Neuronal stem cell (in vitro differentiated cells): Measurements from ENCODE around the gene CYP4A11. TPM values are rescaled to one million over a fixed set of nuclear protein-coding genes. Genes with fewer than 3 reads are reported as not detected.
"Not testable (repeated sequence)": the region's sequence is repeated elsewhere in the genome, so short reads cannot be mapped to it uniquely, and the experiment has no call there.

ENCODE experiments used
- DNase-seq: peaks from one replicate; pipeline ENCODE4 v3.0.0-alpha.2; 2013; ENCODE audit warnings: low spot score
- H2AFZ ChIP-seq: one replicate; pipeline ENCODE4 v1.6.1; 2013; ENCODE audit warnings: mild to moderate bottlenecking, low read length, inconsistent platforms
- H2AK5ac ChIP-seq: 2 replicates; pipeline ENCODE4 v1.6.1; 2013; ENCODE audit warnings: low read depth, mild to moderate bottlenecking, inconsistent platforms, low read length, moderate library complexity, mixed read lengths
- H2BK120ac ChIP-seq: 2 replicates; pipeline ENCODE4 v1.6.1; 2013; ENCODE audit warnings: low read depth, mild to moderate bottlenecking, inconsistent platforms, low read length, moderate library complexity, mixed read lengths
- H2BK12ac ChIP-seq: one replicate; pipeline ENCODE4 v1.6.1; 2013; ENCODE audit warnings: low read length, inconsistent platforms
- H2BK15ac ChIP-seq: 2 replicates; pipeline ENCODE4 v1.6.1; 2013; ENCODE audit warnings: mild to moderate bottlenecking, low read length, inconsistent platforms, mixed read lengths
- H2BK5ac ChIP-seq: one replicate; pipeline ENCODE4 v1.6.1; 2013; ENCODE audit warnings: inconsistent platforms, mild to moderate bottlenecking, low read length, moderate library complexity
- H3K14ac ChIP-seq: one replicate; pipeline ENCODE4 v1.6.1; 2013; ENCODE audit warnings: low read length, inconsistent platforms
- H3K18ac ChIP-seq: 2 replicates; pipeline ENCODE4 v1.6.1; 2013; ENCODE audit warnings: low read length, inconsistent platforms
- H3K23ac ChIP-seq: 2 replicates; pipeline ENCODE4 v1.6.1; 2013; ENCODE audit warnings: low read depth, mild to moderate bottlenecking, mixed read lengths, low read length, inconsistent platforms; ENCODE audit not compliant: poor library complexity
- H3K27ac ChIP-seq: replicated peaks from 3 replicates; pipeline ENCODE4 v1.5.1; 2013; ENCODE audit warnings: low read length, inconsistent platforms
- H3K27me3 ChIP-seq, 3 experiments: 2 replicates each; pipeline ENCODE4 v1.6.1; 2013; ENCODE audit warnings: low read length in 3 of 3, mild to moderate bottlenecking in 2 of 3, inconsistent platforms in 1 of 3, low read depth in 1 of 3, mixed read lengths in 1 of 3, moderate library complexity in 1 of 3; ENCODE audit not compliant: control insufficient read depth in 3 of 3, insufficient read depth in 3 of 3
- H3K36me3 ChIP-seq, 2 donors: replicated peaks in 1 of 2; 2 replicates each; pipeline ENCODE4 v1.6.1; 2013; ENCODE audit warnings: low read length in 2 of 2; ENCODE audit not compliant: control insufficient read depth in 2 of 2, insufficient read depth in 2 of 2
- H3K4ac ChIP-seq: 2 replicates; pipeline ENCODE4 v1.6.1; 2013; ENCODE audit warnings: inconsistent platforms, mild to moderate bottlenecking, low read length, moderate library complexity
- H3K4me1 ChIP-seq, 2 donors: 1 replicate in 1 of 2; 2 replicates in 1 of 2; pipeline ENCODE4 v1.6.1; 2013; ENCODE audit warnings: low read length in 2 of 2, low read depth in 1 of 2; ENCODE audit not compliant: control insufficient read depth in 2 of 2, insufficient read depth in 1 of 2
- H3K4me2 ChIP-seq: one replicate; pipeline ENCODE4 v1.6.1; 2013; ENCODE audit warnings: mild to moderate bottlenecking, low read length, inconsistent platforms; ENCODE audit not compliant: insufficient read depth, poor library complexity, severe bottlenecking
- H3K4me3 ChIP-seq, 2 donors: 2 replicates each; pipeline ENCODE4 v1.5.1; 2013; ENCODE audit warnings: low read length in 2 of 2, mild to moderate bottlenecking in 2 of 2, inconsistent platforms in 1 of 2, moderate library complexity in 1 of 2
- H3K79me1 ChIP-seq: one replicate; pipeline ENCODE4 v1.6.1; 2013; ENCODE audit warnings: low read depth, mild to moderate bottlenecking, inconsistent platforms, low read length, moderate library complexity
- H3K9ac ChIP-seq: one replicate; pipeline ENCODE4 v1.6.1; 2013; ENCODE audit warnings: mild to moderate bottlenecking, low read depth, low read length, inconsistent platforms; ENCODE audit not compliant: poor library complexity
- H3K9me3 ChIP-seq, 2 donors: replicated peaks in 1 of 2; 2 replicates each; pipeline versions ENCODE3 to v1.6.1; 2013; ENCODE audit warnings: low read length in 2 of 2, mild to moderate bottlenecking in 2 of 2, inconsistent platforms in 1 of 2, low read depth in 1 of 2, mixed read lengths in 1 of 2, moderate library complexity in 1 of 2; ENCODE audit not compliant: control insufficient read depth in 2 of 2, insufficient read depth in 1 of 2
- H4K8ac ChIP-seq: one replicate; pipeline ENCODE4 v1.6.1; 2013; ENCODE audit warnings: low read depth, mild to moderate bottlenecking, inconsistent platforms, low read length, moderate library complexity
- H4K91ac ChIP-seq: one replicate; pipeline ENCODE4 v1.6.1; 2013; ENCODE audit warnings: low read length, low read depth, mild to moderate bottlenecking, inconsistent platforms; ENCODE audit not compliant: poor library complexity
- WGBS, 2 donors: extraction: QIAGEN DNeasy Blood & Tissue Kit; methylation state at CpG; one replicate each; pipeline ENCODE4 v1.1.7; 2013; ENCODE audit warnings: missing lambda C conversion rate in 2 of 2, mixed read lengths in 1 of 2; ENCODE audit not compliant: insufficient read length in 2 of 2, insufficient replicate concordance in 1 of 2; ENCODE audit errors: extremely low coverage in 2 of 2; 5-methylcytosine and 5-hydroxymethylcytosine counted together
- polyA plus RNA-seq, 2 experiments: library from polyadenylated mRNA; stranded (reverse); fragments of 200-250 nt; gene quantifications; one replicate each; pipeline ENCODE4 v1.2.3, GENCODE V29; 2013

The CYP4A11 gene
- not detected for polyA plus RNA-seq (2013, experiment 1 of 2)
- not detected for polyA plus RNA-seq (2013, experiment 2 of 2)

DNA sequence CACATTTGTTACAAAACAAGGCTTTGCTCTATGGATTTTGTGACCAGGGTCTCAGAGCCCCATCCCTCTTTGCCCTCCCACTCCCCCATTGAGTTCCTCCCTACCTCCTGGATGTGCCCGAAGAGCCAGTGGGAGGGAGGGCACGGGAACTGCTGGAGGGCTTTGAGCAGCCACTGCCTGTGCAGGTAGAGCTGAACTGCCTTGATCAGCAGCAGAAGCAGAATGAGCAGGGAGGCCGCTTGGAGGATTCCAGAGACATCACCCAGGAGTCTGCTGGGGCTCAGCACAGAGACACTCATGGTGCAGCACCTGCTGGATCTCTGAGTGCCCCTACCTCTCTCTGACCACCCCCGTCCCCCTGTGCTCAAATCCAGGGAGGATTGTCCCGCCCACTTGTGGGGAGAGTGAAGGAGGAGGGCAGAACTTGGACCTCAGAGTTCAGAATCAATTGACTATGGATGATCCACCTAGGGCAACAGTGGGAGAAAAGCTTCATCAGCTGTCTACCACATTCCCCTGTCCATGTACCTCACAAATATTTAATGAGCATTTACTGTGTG, at the start of gene CYP4A11:
TSS of gene CYP4A11 (minus strand) at position 342 of the 560 bp plus-strand sequence. CDS start at position 299, 43 bp downstream.
- Histone ChIP-seq H2BK12ac (peak within 1 kb of the TSS; percentile 49), H4K8ac (no peak within 1 kb of the TSS), H3K27ac (no peak within 1 kb of the TSS), H3K4me3 (peak within 1 kb of the TSS in 1 of 2 donors; percentile 40), H2AK5ac (no peak within 1 kb of the TSS), H3K23ac (no peak within 1 kb of the TSS), H2AFZ (no peak within 1 kb of the TSS), H2BK5ac (no peak within 1 kb of the TSS), H3K4me2 (no peak within 1 kb of the TSS), H3K4ac (no peak within 1 kb of the TSS), H3K9ac (no peak within 1 kb of the TSS), H3K9me3 (no peaks in the 10 kb centered on the region), H3K79me1 (no peaks in the 10 kb centered on the region), H3K27me3 (no peaks in the 10 kb centered on the region), H3K4me1 (no peaks in the 10 kb centered on the region), H3K36me3 (no peaks in the 10 kb centered on the region), H4K91ac (no peak within 1 kb of the TSS), H3K14ac (no peak within 1 kb of the TSS), H2BK15ac (no peak within 1 kb of the TSS), H2BK120ac (no peak within 1 kb of the TSS), H3K18ac (no peak within 1 kb of the TSS)
- WGBS, 2 donors: no CpG with 5 or more reads among the region's 5 CpGs
- no peak for DNase-seq

DNA sequence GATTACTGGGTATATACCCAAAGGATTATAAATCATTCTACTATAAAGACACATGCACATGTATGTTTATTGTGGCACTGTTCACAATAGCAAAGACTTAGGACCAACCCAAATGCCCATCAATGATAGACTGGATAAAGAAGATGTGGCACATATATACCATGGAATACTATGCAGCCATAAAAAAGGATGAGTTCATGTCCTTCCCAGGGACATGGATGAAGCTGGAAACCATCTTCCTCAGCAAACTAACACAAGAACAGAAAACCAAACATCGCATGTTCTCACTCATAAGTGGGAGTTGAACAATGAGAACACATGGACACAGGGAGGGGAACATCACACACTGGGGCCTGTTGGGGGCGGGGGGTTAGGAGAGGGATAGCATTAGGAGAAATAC, 49.3 kb upstream of the CYP4A11 start:
- DNase-seq, H3K18ac ChIP-seq, H4K91ac ChIP-seq, H3K9ac ChIP-seq, H2BK12ac ChIP-seq, H3K14ac ChIP-seq, H3K79me1 ChIP-seq, H3K27me3 ChIP-seq, H2BK5ac ChIP-seq, H2AFZ ChIP-seq, H3K4me3 ChIP-seq, H3K9me3 ChIP-seq, H2BK15ac ChIP-seq, H2BK120ac ChIP-seq, H3K4me2 ChIP-seq, H3K23ac ChIP-seq, H3K36me3 ChIP-seq, H3K4ac ChIP-seq, H3K4me1 ChIP-seq, H2AK5ac ChIP-seq, H3K27ac ChIP-seq, H4K8ac ChIP-seq: not testable (repeated sequence)
- no CpG with 5 or more reads among the region's 2 CpGs for WGBS, 2 donors

DNA sequence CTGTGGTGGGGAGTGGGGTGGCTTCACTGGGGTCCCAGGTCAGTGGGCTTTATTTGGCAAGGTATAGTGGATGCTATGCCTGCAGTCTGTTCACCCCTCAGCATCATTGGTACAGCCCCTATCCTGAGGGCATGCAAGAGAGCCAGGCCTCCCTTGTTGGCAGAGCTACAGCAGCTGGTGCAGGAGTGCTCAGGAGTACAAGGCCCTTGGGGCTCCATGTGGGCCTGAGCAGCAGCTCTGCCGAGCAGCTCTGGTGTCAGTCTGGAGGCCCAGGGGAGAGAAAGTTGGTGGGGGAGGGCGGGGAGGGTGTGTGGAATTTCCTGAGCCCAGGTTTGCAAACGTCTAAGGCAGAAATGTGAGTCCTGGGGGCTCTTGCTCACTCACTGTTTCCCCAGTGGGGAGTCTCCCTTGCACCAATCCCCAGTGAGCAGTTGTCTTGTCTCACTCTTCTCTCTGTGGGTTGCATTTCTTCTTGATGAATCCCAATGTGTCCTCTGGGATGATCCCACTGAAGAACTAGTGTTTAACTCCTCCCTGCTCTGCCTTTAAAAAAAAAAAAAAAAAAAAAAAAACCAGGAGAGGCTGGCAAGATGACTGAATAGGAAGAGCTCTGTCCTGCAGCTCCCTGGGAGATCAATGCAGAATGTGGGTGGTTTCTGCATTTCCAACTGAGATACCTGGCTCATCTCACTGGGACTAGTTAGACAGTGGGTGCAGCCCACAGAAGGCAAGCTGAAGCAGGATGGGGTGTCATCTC, 42.7 kb upstream of the CYP4A11 start:
- Histone ChIP-seq H4K8ac (no peak overlapping the region), H3K27me3 (peaks cover 0 to 3% (median 0%) of the 10 kb centered on the region in 3 experiments), H3K36me3 (no peaks in the 10 kb centered on the region), H3K4me3 (no peak overlapping the region), H3K18ac (peak overlapping the region; percentile 44), H3K14ac (no peak overlapping the region), H3K4me2 (no peak overlapping the region), H2BK5ac (peak overlapping the region; percentile 46), H3K4me1 (peaks cover 0 to 18% of the 10 kb centered on the region in 2 donors), H2BK12ac (no peak overlapping the region), H3K23ac (peak overlapping the region; percentile 6), H3K79me1 (no peaks in the 10 kb centered on the region), H2BK15ac (no peak overlapping the region), H4K91ac (no peak overlapping the region), H3K9ac (peak overlapping the region; percentile 36), H3K4ac (no peak overlapping the region), H2BK120ac (no peak overlapping the region), H3K27ac (no peak overlapping the region), H2AFZ (no peak overlapping the region), H3K9me3 (no peaks in the 10 kb centered on the region), H2AK5ac (peak overlapping the region; percentile 34)
- no CpG with 5 or more reads among the region's 3 CpGs for WGBS, 2 donors
- DNase-seq: no peak

DNA sequence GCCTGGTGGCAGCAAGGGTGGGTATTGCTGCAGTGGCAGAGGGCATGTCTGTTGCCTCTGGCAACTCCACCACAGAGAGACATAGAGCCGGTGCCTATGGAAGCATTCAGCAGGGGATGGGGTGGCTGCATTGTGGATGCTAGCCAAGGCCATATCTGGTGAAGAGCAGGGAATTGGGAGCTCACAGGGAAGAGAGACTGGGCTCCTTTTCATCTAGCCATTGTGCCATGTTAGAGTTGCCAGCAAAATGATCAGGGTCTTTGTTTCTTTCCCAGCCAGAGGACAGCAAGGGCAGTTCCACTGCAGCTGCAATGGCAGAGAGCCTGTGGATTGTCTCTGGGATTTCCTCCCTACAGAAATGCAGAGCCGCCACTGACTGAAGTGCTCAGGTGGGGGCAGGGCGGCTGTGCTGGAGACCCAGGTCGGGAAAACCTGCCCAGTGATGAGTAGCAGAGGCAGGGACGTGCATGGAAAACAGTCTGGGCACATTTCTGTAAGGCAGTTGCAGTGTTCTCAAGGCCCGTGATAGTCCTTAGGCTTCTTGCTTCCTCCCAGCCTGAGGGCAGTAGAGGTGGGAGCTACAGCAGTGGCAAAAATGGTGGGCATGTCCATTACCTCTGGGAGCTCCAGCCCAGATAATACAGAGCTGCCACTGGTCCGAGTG, 42.0 kb upstream of the CYP4A11 start:
- peak overlapping the region; percentile 6 for H3K23ac ChIP-seq
- H3K9me3 ChIP-seq: no peaks in the 10 kb centered on the region
- no peak overlapping the region for H2BK12ac ChIP-seq
- no peak overlapping the region for H3K4ac ChIP-seq
- H3K27me3 ChIP-seq: peaks cover 0 to 3% (median 0%) of the 10 kb centered on the region in 3 experiments
- peak overlapping the region; percentile 34 for H2AK5ac ChIP-seq
- no peak overlapping the region for H4K91ac ChIP-seq
- H3K27ac ChIP-seq: no peak overlapping the region
- peaks cover 0 to 18% of the 10 kb centered on the region in 2 donors for H3K4me1 ChIP-seq
- no peak overlapping the region for H3K4me3 ChIP-seq
- H3K36me3 ChIP-seq: no peaks in the 10 kb centered on the region
- H2AFZ ChIP-seq: no peak overlapping the region
- H3K14ac ChIP-seq: no peak overlapping the region
- no peak overlapping the region for H2BK5ac ChIP-seq
- H2BK120ac ChIP-seq: no peak overlapping the region
- no peaks in the 10 kb centered on the region for H3K79me1 ChIP-seq
- no peak overlapping the region for H4K8ac ChIP-seq
- H3K9ac ChIP-seq: peak overlapping the region; percentile 36
- no peak overlapping the region for H3K4me2 ChIP-seq
- peak overlapping the region; percentile 44 for H3K18ac ChIP-seq
- no CpG with 5 or more reads among the region's 7 CpGs for WGBS, 2 donors
- H2BK15ac ChIP-seq: no peak overlapping the region
- no peak for DNase-seq
